IMR-90 (cell line): ENCODE measurements around the gene MOB3B. TPM values are rescaled to one million over a fixed set of nuclear protein-coding genes. Genes with fewer than 3 reads are reported as not detected.

ENCODE experiments used
- ATAC-seq: fragments of 200-7000 bp; cut with Tn5 transposase; 2 replicates; pipeline ENCODE4 v1.9.1; 2020; ENCODE audit warnings: low read depth, mild to moderate bottlenecking, moderate library complexity
- BruUV-seq: library from RNA; stranded (reverse); fragments of 400-500 nt; replicated peaks from 2 replicates; lab custom pipeline; 2021; lab: Mats Ljungman, UMichigan
- CTCF ChIA-PET: fragments of 300-600 bp; formaldehyde crosslinking; extraction: SDS; loops from one replicate; lab custom pipeline; 2021; ENCODE audit warnings: antibody characterized with exemption; lab: Yijun Ruan, JAX
- POLR2A ChIA-PET: fragments of 300-600 bp; sonication (Branson Sonifier 250); formaldehyde crosslinking; loops from one replicate; lab custom pipeline; 2022; ENCODE audit warnings: antibody characterized with exemption; ENCODE audit not compliant: unreplicated experiment; lab: Charles Lee
- DNase-seq: peaks from one replicate; pipeline ENCODE4 v3.0.0; 2013
- H2AFZ ChIP-seq: replicated peaks from 2 replicates; pipeline ENCODE3; 2013; ENCODE audit warnings: low read length, mild to moderate bottlenecking; ENCODE audit not compliant: poor library complexity
- H2AK5ac ChIP-seq: 2 replicates; pipeline ENCODE4 v1.6.1; 2013; ENCODE audit warnings: low read depth, low read length, inconsistent platforms
- H2AK9ac ChIP-seq: replicated peaks from 2 replicates; pipeline ENCODE3; 2013; ENCODE audit warnings: mild to moderate bottlenecking, low read depth, low read length, moderate library complexity; ENCODE audit not compliant: poor library complexity
- H2BK120ac ChIP-seq: 2 replicates; pipeline ENCODE4 v1.6.1; 2013; ENCODE audit warnings: low read depth, low read length, inconsistent platforms
- H2BK15ac ChIP-seq: 3 replicates; pipeline ENCODE4 v1.6.1; 2013; ENCODE audit warnings: low read depth, low read length, inconsistent platforms
- H2BK20ac ChIP-seq: 2 replicates; pipeline ENCODE4 v1.6.1; 2013; ENCODE audit warnings: low read depth, mild to moderate bottlenecking, inconsistent platforms, low read length, moderate library complexity
- H2BK5ac ChIP-seq: 2 replicates; pipeline ENCODE4 v1.6.1; 2013; ENCODE audit warnings: mild to moderate bottlenecking, low read depth, low read length, inconsistent platforms; ENCODE audit not compliant: poor library complexity, severe bottlenecking
- H3K14ac ChIP-seq: replicated peaks from 2 replicates; pipeline ENCODE4 v1.6.1; 2013; ENCODE audit warnings: low read depth, low read length, inconsistent platforms
- H3K18ac ChIP-seq: 2 replicates; pipeline ENCODE4 v1.6.1; 2013; ENCODE audit warnings: low read depth, low read length, control low read depth
- H3K23ac ChIP-seq: 2 replicates; pipeline ENCODE4 v1.6.1; 2013; ENCODE audit warnings: low read depth, low read length, inconsistent platforms
- H3K27ac ChIP-seq: 2 replicates; pipeline ENCODE4 v1.5.1; 2013; ENCODE audit warnings: mild to moderate bottlenecking, control low read depth, low read length; ENCODE audit not compliant: insufficient read depth
- H3K27me3 ChIP-seq: 2 replicates; pipeline ENCODE4 v1.6.1; 2013; ENCODE audit warnings: low read length; ENCODE audit not compliant: control insufficient read depth, insufficient read depth
- H3K36me3 ChIP-seq: 2 replicates; pipeline ENCODE4 v1.6.1; 2013; ENCODE audit warnings: low read length, mixed read lengths; ENCODE audit not compliant: control insufficient read depth, insufficient read depth
- H3K4ac ChIP-seq: 2 replicates; pipeline ENCODE4 v1.6.1; 2013; ENCODE audit warnings: low read depth, low read length, inconsistent platforms
- H3K4me1 ChIP-seq: 2 replicates; pipeline ENCODE4 v1.6.1; 2013; ENCODE audit warnings: low read length, mixed read lengths; ENCODE audit not compliant: control insufficient read depth, insufficient read depth
- H3K4me2 ChIP-seq: 2 replicates; pipeline ENCODE4 v1.6.1; 2013; ENCODE audit warnings: low read depth, mild to moderate bottlenecking, control low read depth, low read length, moderate library complexity
- H3K4me3 ChIP-seq: 2 replicates; pipeline ENCODE4 v1.5.1; 2013; ENCODE audit warnings: low read depth, mild to moderate bottlenecking, control low read depth, low read length, moderate library complexity; ENCODE audit not compliant: insufficient read depth
- H3K56ac ChIP-seq: 2 replicates; pipeline ENCODE4 v1.6.1; 2013; ENCODE audit warnings: low read length, inconsistent platforms; ENCODE audit not compliant: insufficient read depth; ENCODE audit errors: extremely low read depth
- H3K79me1 ChIP-seq, 2 experiments: 2 replicates each; pipeline ENCODE4 v1.6.1; 2013; ENCODE audit warnings: low read length in 2 of 2, inconsistent platforms in 1 of 2, low read depth in 1 of 2
- H3K9ac ChIP-seq: 2 replicates; pipeline ENCODE4 v1.6.1; 2013; ENCODE audit warnings: low read depth, low read length, control low read depth
- H3K9me1 ChIP-seq: 2 replicates; pipeline ENCODE4 v1.6.1; 2013; ENCODE audit warnings: low read length, inconsistent platforms; ENCODE audit not compliant: insufficient read depth
- H3K9me3 ChIP-seq: 2 replicates; pipeline ENCODE4 v1.6.1; 2013; ENCODE audit warnings: low read length; ENCODE audit not compliant: control insufficient read depth, insufficient read depth
- H4K20me1 ChIP-seq: 2 replicates; pipeline ENCODE4 v1.6.1; 2013; ENCODE audit warnings: low read length, inconsistent platforms; ENCODE audit not compliant: insufficient read depth
- H4K5ac ChIP-seq: 2 replicates; pipeline ENCODE4 v1.6.1; 2013; ENCODE audit warnings: mild to moderate bottlenecking, low read depth, low read length, control low read depth
- H4K8ac ChIP-seq, 2 experiments: 2 replicates each; pipeline ENCODE4 v1.6.1; 2013; ENCODE audit warnings: low read depth in 2 of 2, low read length in 2 of 2, control low read depth in 1 of 2, inconsistent platforms in 1 of 2
- H4K91ac ChIP-seq: 2 replicates; pipeline ENCODE4 v1.6.1; 2013; ENCODE audit warnings: low read depth, low read length, inconsistent platforms; ENCODE audit not compliant: insufficient read depth
- BHLHE40 ChIP-seq: fragments of 150-350 bp; IDR thresholded peaks from 2 replicates; pipeline ENCODE4 v1.6.1; 2016; ENCODE audit warnings: mild to moderate bottlenecking, low read depth, low read length
- CEBPB ChIP-seq: IDR thresholded peaks from 2 replicates; pipeline ENCODE4 v1.6.1; 2012; ENCODE audit warnings: low read depth, low read length, improper control_type of control experiment
- CHD1 ChIP-seq: IDR thresholded peaks from 2 replicates; pipeline ENCODE4 v1.6.1; 2012; ENCODE audit warnings: low read depth, low read length, improper control_type of control experiment
- ELK1 ChIP-seq: fragments of 150-350 bp; IDR thresholded peaks from 2 replicates; pipeline ENCODE4 v1.6.1; 2016; ENCODE audit warnings: low read depth, mild to moderate bottlenecking, low read length, moderate library complexity, borderline replicate concordance
- FOS ChIP-seq: fragments of 150-350 bp; IDR thresholded peaks from 2 replicates; pipeline ENCODE4 v1.6.1; 2016; ENCODE audit warnings: low read depth, low read length
- MAFK ChIP-seq: IDR thresholded peaks from 2 replicates; pipeline ENCODE4 v1.6.1; 2012; ENCODE audit warnings: low read depth, low read length, improper control_type of control experiment
- MAZ ChIP-seq: IDR thresholded peaks from 2 replicates; pipeline ENCODE4 v1.6.1; 2012; ENCODE audit warnings: low read depth, mild to moderate bottlenecking, low read length, improper control_type of control experiment, moderate library complexity, borderline replicate concordance
- MXI1 ChIP-seq: IDR thresholded peaks from 2 replicates; pipeline ENCODE4 v1.6.1; 2012; ENCODE audit warnings: low read depth, mild to moderate bottlenecking, low read length, moderate library complexity, borderline replicate concordance
- NFE2L2 ChIP-seq: fragments of 150-350 bp; IDR thresholded peaks from 2 replicates; pipeline ENCODE4 v1.6.1; 2016; ENCODE audit warnings: low read depth, mild to moderate bottlenecking, low read length
- POLR2A ChIP-seq: IDR thresholded peaks from 2 replicates; pipeline ENCODE4 v1.6.1; 2012; ENCODE audit warnings: mild to moderate bottlenecking, low read depth, low read length
- RAD21 ChIP-seq: IDR thresholded peaks from 2 replicates; pipeline ENCODE4 v1.6.1; 2012; ENCODE audit warnings: low read length, improper control_type of control experiment
- RCOR1 ChIP-seq: IDR thresholded peaks from 2 replicates; pipeline ENCODE4 v1.6.1; 2012; ENCODE audit warnings: mild to moderate bottlenecking, low read length, improper control_type of control experiment; ENCODE audit not compliant: insufficient replicate concordance
- SMC3 ChIP-seq: fragments of 150-350 bp; IDR thresholded peaks from 2 replicates; pipeline ENCODE4 v1.6.1; 2016; ENCODE audit warnings: low read depth, mild to moderate bottlenecking, antibody characterized with exemption, low read length, moderate library complexity
- USF2 ChIP-seq: fragments of 150-350 bp; IDR thresholded peaks from 2 replicates; pipeline ENCODE4 v1.6.1; 2017; ENCODE audit warnings: mild to moderate bottlenecking, antibody characterized with exemption, low read length, low read depth
- WGBS, 2 experiments: methylation state at CpG; one replicate each; pipeline versions ENCODE4 v1.1.5 to v1.1.7; 2013; ENCODE audit warnings: missing lambda C conversion rate in 2 of 2; ENCODE audit not compliant: insufficient read length in 1 of 2; ENCODE audit errors: extremely low coverage in 2 of 2; 5-methylcytosine and 5-hydroxymethylcytosine counted together
- dilution Hi-C: fragments of 300-500 bp; cut with HindIII; formaldehyde crosslinking; loops from one replicate; pipeline ENCODE4 v1.14.3; 2018; ENCODE audit warnings: low sequenced_read_pairs; ENCODE audit not compliant: unreplicated experiment
- in situ Hi-C: fragments of 300-500 bp; cut with MboI; formaldehyde crosslinking; loops from 3 replicates; pipeline ENCODE4 v1.14.3; 2019; ENCODE audit warnings: low sequenced_read_pairs, inconsistent platforms, mixed read lengths
- intact Hi-C: fragments of 100-400 bp; cut with micrococcal nuclease; formaldehyde crosslinking; loops from 2 replicates; pipeline ENCODE4 v1.10.0; 2022
- polyA plus RNA-seq, 3 experiments: library from polyadenylated mRNA; depleted of rRNA; stranded (reverse); fragments of >200 nt; gene quantifications; 2 replicates each; pipeline ENCODE4 v1.2.3, GENCODE V29; 2012; ENCODE audit warnings: low replicate concordance in 1 of 3
- total RNA-seq: library from RNA; depleted of rRNA; stranded (reverse); fragments of >200 nt; gene quantifications from 2 replicates; pipeline ENCODE4 v1.2.3, GENCODE V29; 2012

The MOB3B gene
- total and polyA plus RNA-seq, 2 of the 4 experiments (the other 2 are of a cell fraction) = under 0.01 to 0.02 TPM

GRCh38 chr9:27485158-27485557, 44.5 kb downstream of the MOB3B start:
- no peak overlapping the region for H3K27ac ChIP-seq
- no CpG with 5 or more reads among the region's 1 CpG for WGBS, 2 experiments
- no peaks in the 10 kb centered on the region for H3K79me1 ChIP-seq
- no peak for DNase-seq
- no peak overlapping the region for H2AFZ ChIP-seq
- H3K4me2 ChIP-seq = no peak overlapping the region
- H2AK9ac ChIP-seq = no peak overlapping the region
- in situ Hi-C loops = no loop called here
- H4K20me1 ChIP-seq = no peaks in the 10 kb centered on the region
- H2BK120ac ChIP-seq = no peak overlapping the region
- no peak overlapping the region for H4K91ac ChIP-seq
- ATAC-seq = no peak
- H3K9me1 ChIP-seq = no peaks in the 10 kb centered on the region
- H3K27me3 ChIP-seq = no peaks in the 10 kb centered on the region
- H2BK5ac ChIP-seq = no peak overlapping the region
- no peak overlapping the region for H3K23ac ChIP-seq
- TF ChIP-seq MAFK = no peak
- TF ChIP-seq CEBPB = no peak
- TF ChIP-seq BHLHE40 = no peak
- TF ChIP-seq RAD21 = no peak
- no peak for TF ChIP-seq POLR2A
- TF ChIP-seq ELK1 = no peak
- TF ChIP-seq NFE2L2 = no peak
- no peak for TF ChIP-seq FOS
- TF ChIP-seq MXI1 = no peak
- no peak for TF ChIP-seq SMC3
- TF ChIP-seq RCOR1 = no peak
- no peak for TF ChIP-seq USF2
- TF ChIP-seq MAZ = no peak
- TF ChIP-seq CHD1 = no peak
- no peak overlapping the region for H3K56ac ChIP-seq
- intact Hi-C loops = no loop called here
- no peak overlapping the region for H3K4ac ChIP-seq
- dilution Hi-C loops = no loop called here
- ChIA-PET POLR2A (no interaction called here), CTCF (no interaction called here)
- H3K4me1 ChIP-seq = no peaks in the 10 kb centered on the region
- H3K9ac ChIP-seq = no peak overlapping the region
- H3K9me3 ChIP-seq = no peaks in the 10 kb centered on the region
- H3K36me3 ChIP-seq = no peaks in the 10 kb centered on the region
- H2BK15ac ChIP-seq = no peak overlapping the region
- no peak overlapping the region for H4K5ac ChIP-seq
- no peak overlapping the region for H2BK20ac ChIP-seq
- no peak overlapping the region for H3K18ac ChIP-seq
- no peak overlapping the region for H3K4me3 ChIP-seq
- no TSS peak for BruUV-seq
- H2AK5ac ChIP-seq = no peak overlapping the region
- no peak overlapping the region for H3K14ac ChIP-seq
- no peak overlapping the region for H4K8ac ChIP-seq
